HG02885 (cell line): ENCODE results near the gene PSMB10.
A peak's percentile ranks its signal among the peaks of the same experiment; 100 is the strongest.
"Not testable (repeated sequence)": the region's sequence is repeated elsewhere in the genome, so short reads cannot be mapped to it uniquely, and the experiment has no call there.

ENCODE experiments used
- ATAC-seq: cut with Tn5 transposase; IDR thresholded peaks from one replicate; pipeline ENCODE4 v1.9.1; 2021; ENCODE audit warnings: mild to moderate bottlenecking; ENCODE audit not compliant: unreplicated experiment, poor library complexity

Gene PSMB10

DNA sequence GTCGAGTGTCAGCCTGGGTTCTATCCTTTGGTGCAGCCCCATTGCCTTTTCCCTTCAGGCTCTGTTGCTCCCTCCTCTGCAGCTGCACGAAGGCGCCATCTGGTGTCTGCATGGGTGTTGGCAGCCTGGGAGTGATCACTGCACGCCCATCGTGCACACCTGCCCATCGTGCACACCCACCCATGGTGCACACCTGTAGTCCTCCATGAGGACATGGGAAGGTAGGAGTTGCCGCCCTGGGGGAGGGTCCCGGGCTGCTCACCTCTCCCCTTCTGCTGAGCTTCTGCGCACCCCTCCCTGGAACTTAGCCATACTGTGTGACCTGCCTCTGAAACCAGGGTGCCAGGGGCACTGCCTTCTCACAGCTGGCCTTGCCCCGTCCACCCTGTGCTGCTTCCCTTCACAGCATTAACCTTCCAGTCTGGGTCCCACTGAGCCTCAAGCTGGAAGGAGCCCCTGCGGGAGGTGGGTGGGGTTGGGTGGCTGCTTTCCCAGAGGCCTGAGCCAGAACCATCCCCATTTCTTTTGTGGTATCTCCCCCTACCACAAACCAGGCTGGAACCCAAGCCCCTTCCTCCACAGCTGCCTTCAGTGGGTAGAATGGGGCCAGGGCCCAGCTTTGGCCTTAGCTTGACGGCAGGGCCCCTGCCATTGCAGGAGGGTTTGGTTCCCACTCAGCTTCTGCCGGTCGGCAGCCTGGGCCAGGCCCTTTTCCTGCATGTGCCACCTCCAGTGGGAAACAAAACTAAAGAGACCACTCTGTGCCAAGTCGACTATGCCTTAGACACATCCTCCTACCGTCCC is 7.9 kb downstream of the PSMB10 start:
- ATAC-seq: peak; percentile 48

DNA sequence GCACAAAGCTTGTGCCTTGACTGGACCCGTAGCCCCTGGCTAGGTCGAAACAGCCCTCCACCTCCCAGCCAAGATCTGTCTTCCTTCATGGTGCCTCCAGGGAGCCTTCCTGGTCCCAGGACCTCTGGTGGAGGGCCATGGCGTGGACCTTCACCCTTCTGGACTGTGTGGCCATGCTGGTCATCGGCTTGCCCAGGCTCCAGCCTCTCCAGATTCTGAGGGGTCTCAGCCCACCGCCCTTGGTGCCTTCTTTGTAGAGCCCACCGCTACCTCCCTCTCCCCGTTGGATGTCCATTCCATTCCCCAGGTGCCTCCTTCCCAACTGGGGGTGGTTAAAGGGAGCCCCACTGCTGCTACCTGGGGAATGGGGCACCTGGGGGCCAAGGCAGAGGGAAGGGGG is 8.5 kb downstream of the PSMB10 start:
- no peak for ATAC-seq

DNA sequence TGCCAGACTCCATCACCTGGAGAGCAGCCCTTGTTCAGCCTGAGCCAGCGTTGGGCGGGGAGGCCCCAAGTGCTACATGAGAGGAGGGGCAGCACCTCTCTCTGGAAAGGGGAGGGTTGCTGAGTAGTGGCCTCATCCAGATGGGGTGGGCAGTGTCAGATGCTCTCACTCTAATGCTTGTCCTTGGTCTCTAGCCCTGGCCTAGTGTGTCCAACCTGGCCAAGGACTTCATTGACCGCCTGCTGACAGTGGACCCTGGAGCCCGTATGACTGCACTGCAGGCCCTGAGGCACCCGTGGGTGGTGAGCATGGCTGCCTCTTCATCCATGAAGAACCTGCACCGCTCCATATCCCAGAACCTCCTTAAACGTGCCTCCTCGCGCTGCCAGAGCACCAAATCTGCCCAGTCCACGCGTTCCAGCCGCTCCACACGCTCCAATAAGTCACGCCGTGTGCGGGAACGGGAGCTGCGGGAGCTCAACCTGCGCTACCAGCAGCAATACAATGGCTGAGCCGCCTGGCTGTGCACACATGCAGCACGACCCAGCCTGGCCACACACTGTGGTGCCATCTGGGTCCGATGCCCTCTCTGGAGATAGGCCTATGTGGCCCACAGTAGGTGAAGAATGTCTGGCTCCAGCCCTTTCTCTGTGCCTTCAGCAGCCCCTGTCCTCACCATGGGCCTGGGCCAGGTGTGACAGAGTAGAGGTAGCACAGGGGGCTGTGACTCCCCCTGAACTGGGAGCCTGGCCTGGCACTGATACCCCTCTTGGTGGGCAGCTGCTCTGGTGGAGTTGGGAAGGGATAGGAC is 9.3 kb downstream of the PSMB10 start:
- no peak for ATAC-seq

DNA sequence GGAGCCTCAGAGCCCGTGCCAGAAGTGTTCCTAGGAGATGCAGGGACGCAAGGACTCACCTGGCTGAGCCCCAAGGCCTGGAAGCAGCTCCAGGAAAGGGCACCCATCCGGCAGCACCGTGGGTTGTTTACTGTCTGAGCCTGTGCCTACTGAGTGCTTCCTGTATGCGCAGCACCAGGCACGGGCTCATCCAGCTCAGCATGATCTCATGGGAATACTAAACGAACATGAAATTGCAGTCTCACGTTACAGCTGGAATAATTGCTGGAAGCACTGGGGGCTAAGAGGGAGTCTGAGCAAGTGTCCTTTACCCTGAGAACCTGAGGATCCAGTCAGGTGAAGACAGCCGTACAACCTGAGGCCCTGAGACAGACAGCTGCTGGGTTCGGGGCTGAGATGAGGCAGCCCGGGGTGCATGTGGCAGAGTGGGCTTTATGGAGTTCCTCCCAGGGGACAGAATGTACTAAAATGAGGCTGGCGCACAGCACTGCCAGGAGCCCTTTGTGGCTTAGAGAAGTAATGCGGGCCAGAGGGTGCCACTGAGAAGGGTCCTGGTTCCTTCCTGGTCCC is 10.4 kb downstream of the PSMB10 start:
- no peak for ATAC-seq

DNA sequence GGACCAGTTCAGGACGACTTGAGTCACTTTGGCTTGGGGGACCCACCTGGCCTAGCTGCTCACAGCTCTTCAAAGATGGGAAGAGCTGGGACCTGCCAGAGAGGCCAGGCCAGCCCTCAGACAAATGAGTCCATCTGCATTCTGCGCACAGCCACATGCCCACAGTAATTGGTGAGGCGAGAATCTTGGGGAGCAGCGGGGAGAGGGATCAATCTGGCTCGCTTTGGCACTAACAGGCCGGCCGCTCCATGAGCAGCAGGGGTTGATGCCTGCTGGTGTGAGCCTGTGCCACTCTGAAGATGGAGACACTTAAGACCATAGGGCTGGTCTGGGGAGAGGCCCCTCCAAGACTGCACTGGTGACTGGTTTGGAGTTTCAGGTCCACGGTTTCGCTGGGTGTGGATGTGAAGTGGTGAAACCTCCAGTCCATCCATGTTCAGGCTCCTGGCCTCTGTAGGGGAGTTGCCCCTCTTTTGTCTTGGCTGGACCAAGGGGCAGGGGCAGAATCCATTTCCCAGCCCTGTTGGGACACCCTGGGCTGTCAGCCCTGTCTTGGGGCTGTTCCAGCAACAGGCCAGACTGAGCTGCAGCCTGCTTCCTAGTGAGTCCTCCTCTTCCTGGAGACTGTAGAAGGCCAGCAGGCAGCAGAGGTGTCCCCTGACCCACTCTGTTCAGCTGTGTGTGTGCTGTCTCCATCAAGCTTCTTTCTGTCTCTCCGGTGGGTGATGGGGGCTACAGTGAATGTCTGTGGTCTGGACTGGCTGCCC is 12.3 kb downstream of the PSMB10 start:
- ATAC-seq: no peak

DNA sequence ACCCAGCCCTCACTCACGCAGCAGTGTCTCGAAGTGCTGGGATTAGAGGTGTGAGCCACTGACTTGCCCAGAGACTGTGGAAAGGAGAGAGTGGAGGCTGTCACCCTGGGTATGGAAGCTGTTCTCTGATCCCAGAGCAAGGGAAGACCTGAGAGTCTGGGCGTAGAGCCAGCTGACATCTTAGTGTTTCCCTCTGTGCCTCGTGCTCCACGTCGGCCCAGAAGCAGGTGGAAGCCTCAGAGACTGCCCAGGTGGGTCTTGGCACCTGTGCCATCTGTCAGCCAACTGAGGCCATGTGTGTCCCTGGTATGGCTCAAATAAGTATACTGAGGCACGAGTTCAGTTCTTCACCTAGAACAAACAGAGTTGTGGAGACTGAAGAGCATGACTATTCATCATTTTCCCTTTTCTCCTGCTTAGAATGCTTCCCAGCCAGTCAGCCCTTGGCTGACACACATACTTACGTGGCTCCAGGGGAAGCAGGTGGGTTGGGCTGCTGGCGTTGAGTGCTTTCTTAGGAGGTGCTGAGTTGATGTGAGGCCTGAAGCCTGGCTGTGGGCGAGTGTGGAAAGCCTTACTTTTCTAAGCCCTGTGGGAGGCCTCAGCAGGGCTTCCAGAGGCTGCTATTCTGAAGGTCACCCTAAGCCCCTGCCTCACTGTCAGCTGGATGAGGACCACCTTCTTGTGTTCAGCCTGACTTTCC is 13.1 kb downstream of the PSMB10 start:
- no peak for ATAC-seq

DNA sequence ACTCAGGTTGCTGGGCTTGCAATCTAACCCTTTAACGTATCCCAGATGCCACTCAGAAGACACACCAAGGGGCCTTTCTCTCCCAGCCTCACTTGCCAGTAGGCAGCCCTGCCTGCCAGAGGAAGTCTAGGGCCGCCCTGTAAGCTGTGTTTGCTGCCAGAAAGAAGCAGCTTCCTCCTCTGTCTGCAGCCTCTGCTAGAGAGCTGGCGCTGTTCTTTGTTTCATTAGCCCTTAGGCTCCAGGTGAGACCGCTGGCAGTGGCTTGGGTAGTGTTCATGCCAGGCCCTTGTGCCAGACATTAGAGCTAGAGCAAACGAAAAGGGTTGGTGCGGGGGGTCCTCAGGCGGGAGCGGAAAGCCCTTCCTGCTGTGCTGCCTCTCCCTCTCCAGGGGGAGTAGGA is 13.9 kb downstream of the PSMB10 start:
- no peak for ATAC-seq

DNA sequence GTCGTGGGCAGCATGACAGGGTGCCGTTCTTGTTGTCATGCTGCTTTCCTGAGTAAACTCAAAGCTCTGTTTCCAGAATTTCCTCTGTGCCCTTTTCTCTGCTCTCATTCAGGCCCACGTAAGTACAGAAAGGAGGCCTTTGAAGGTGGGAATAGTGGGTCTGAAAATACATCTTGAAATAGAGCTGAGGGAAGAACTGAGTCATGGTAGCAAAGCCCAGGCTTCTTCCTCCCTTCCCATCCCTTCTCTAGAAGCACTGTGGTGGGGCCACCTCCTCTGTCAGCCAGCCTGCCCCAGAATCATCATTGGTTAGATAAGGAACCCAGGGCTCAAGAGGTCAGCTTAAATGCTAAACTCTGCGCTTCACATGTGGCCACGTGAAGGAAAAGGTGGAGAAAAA is 14.4 kb downstream of the PSMB10 start:
- no peak for ATAC-seq

DNA sequence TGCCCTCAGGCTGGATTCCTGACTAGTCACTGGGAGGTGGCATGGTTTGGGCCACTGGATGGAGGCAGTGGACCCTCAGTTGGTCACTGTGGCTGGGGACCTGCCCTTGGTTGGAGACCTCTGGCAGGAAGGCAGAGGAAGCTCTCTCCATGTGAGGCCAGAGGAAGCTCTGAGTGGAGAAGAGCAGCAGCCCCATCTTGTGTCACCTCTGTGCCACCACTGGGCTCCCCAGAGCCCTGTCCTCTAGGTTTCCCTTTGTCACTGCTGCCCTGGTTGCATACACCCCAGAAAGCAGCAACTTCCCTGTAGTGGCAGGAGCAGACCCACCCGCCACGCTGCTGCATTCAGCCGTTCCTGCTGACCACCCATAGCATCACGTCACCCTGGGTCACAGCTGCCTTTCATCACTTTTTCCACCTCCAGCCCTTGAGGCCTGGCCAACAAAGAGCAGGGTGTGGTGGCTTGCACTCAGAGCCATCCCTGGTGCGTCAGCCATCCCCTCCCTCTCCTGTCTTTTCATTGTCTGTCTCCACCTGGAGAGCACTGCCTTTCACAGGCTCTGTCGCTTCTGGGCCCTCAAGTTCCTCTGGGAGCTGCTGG is 16.9 kb downstream of the PSMB10 start:
- no peak for ATAC-seq

DNA sequence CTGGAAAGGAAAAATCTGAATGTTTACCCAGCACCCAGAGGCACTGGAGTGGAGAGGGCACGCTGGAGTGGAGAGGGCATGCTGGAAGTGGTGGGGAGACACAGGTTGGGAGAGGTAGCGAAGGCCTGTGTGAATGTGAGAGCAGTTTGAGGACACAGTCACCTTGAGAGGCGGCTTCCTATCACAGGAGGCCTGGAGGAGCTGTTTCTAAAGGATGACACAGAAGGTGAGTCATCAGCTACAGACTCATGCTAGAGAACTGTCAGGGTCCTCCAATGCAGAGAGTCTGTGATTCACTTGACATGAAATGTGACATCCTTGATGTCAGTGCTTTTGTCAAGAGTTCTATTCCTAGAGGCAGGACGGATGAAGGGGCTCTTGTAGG is 18.8 kb downstream of the PSMB10 start:
- ATAC-seq: no peak

DNA sequence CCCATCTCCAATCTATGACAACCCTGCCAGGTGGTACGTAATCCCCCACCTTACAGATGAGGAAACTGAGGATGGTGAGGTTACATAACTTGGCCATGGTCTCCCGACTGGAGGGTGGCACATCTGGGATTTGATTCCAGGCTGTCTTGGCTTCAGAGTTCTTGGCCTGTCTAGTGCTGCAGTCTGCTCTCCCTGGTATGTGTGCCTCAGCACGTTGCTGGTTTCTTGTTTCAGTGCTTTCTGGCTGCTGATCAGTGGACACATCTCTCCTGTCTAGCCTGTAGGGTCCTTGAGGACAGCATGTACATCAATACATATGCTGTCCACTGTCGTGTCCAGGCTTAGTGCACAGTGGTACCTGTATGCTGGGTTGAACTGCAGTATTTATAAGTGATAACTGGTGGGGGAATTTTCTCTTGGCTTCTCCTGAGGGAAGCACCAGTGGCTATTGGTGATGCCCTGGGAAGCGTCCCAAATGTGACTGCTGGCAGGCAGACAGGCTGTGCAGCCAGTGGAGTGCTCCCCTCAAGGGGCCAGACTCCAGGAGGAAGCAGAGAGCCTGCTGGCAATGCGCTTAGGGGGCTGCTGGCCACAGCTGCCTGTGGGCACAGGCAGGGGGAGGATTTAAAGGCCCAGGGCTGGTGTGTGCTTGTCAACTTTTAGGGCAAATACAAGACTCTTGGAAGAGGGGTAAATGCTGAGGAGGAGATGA is 19.4 kb downstream of the PSMB10 start:
- ATAC-seq: no peak

DNA sequence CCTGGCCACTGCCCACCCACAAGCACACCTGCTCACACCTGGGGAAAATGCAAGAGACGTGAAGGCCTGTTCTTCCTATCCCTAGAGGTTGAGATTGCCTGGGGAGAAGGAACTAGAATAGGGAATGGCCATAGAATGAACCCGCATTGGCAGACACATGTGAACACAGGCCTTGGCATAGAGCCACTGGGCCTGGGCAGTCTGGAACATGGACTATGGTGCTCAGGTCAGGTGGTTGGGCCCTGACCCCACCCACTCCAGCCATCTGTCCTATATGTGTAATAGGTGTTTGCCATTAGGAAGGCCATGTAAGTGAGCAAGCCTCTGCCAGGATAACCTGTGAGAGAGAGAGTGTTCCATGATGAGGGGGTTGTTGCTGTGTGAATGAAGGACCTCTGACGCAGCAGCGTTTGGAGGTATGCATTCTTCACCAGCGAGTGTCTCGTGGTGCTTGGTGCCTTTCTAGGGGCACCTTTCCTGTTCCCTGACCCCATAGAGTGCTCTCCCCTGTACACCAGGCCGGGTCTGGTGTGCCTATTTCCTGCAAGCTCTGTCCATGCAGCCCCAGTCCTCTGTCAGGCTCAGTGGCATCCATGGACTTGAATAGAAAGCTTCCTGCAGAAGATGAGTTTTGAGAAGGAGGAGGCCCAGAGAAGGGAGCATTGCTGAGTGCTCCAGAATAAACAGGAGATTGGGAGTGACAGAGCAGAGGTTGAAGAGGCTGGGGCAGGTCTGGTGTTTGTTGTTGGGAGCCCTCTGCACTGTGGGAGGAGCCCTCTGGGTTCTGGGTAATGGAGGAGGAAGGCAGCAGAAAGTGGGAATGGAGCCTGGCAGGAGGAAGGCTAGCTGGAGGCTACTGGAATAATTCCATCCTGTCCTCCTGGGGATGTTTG is 20.6 kb downstream of the PSMB10 start:
- ATAC-seq: no peak

DNA sequence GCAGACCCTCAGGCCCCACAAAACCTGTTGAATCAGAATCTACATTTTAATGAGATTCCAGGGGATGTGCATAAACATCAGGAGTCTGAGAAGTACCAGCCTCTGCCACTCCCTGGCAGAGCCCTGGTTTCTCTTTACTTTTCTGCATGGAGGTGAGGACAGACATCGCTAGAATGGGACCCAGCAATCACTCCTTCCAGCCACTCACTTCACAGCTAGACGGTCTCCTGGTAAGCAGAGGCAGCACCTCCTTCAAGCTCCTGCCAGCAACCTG is 21.2 kb downstream of the PSMB10 start:
- not testable (repeated sequence) for ATAC-seq

DNA sequence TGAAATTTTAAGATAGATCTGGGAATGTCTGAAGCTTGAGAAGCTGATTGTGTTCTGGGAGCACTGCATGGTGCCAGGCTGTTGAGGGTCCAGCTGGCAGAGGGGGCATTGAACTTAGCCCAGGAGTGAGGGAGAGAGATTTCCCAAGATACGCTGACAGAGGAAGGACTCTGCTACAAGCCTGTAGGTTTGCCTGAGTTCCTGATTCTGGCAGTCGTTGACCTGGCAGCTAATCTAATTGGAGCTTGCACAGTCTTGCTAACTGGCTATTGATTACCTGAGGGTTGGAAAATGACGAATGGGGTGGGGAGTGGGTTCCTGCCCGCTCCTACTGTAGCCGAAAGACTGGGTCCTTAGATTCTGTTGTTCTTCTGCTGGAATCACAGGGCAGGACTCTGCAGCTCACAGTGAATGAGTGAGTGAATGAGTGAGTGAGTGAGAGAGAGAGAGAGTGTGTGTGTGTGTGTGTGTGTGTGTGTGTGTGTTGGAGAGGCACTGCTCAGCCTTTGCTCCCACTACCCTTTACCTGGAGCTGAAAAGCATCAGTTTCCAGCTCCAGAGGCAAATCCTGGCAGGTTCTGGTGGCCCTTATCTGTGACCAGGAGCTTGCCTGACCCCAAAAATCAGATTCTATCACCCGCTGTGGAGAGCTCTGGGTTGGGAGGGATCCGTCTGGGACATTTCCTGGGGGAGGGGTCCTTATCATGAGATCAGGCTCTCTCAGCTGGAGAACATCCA is 21.7 kb downstream of the PSMB10 start:
- no peak for ATAC-seq

DNA sequence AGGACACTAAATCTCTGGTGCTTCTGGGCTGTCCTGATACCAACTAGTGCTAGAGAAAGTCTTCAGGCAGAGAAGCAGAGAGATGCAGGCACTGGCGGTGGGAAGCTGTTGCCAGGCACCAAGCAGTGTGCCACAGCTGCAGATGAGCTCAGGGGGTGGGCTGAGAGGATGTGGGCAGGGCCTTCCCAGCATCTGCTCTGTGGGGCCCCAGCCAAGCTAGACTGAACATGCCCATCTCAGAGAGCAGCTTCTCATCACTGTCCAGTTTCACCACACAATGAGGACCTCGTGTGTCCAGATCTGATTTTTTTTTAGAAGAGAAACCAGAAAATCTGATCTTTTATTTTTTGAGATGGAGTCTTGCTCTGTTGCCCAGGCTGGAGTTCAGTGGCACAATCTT is 26.5 kb downstream of the PSMB10 start:
- no peak for ATAC-seq

DNA sequence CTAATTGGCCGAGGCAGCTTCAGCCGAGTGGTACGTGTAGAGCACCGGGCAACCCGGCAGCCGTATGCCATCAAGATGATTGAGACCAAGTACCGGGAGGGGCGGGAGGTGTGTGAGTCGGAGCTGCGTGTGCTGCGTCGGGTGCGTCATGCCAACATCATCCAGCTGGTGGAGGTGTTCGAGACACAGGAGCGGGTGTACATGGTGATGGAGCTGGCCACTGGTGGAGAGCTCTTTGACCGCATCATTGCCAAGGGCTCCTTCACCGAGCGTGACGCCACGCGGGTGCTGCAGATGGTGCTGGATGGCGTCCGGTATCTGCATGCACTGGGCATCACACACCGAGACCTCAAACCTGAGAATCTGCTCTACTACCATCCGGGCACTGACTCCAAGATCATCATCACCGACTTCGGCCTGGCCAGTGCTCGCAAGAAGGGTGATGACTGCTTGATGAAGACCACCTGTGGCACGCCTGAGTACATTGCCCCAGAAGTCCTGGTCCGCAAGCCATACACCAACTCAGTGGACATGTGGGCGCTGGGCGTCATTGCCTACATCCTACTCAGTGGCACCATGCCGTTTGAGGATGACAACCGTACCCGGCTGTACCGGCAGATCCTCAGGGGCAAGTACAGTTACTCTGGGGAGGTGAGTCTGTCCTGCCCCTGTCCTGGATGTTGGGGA is 27.5 kb downstream of the PSMB10 start:
- no peak for ATAC-seq
